Measurements from ENCODE around the gene ASCC3.
"Not testable (repeated sequence)": the region's sequence is repeated elsewhere in the genome, so short reads cannot be mapped to it uniquely, and the experiment has no call there.

- not testable (repeated sequence) for TF ChIP-seq CTCF (IDR thresholded peaks at IDR 0.05); EZH2 (IDR thresholded peaks at IDR 0.05; ENCODE audit: borderline replicate concordance, insufficient read depth, low read depth, low read length, poor library complexity, severe bottlenecking)
Measured at GRCh38 chr6:100737720-100738119, 143.4 kb downstream of the ASCC3 start.
